ENCODE data around the gene RASSF8. TPM values are rescaled to one million over a fixed set of nuclear protein-coding genes. Genes with fewer than 3 reads are reported as not detected.

Gene RASSF8
- total RNA-seq, 1 donor from 2014 or later: 132 TPM

DNA sequence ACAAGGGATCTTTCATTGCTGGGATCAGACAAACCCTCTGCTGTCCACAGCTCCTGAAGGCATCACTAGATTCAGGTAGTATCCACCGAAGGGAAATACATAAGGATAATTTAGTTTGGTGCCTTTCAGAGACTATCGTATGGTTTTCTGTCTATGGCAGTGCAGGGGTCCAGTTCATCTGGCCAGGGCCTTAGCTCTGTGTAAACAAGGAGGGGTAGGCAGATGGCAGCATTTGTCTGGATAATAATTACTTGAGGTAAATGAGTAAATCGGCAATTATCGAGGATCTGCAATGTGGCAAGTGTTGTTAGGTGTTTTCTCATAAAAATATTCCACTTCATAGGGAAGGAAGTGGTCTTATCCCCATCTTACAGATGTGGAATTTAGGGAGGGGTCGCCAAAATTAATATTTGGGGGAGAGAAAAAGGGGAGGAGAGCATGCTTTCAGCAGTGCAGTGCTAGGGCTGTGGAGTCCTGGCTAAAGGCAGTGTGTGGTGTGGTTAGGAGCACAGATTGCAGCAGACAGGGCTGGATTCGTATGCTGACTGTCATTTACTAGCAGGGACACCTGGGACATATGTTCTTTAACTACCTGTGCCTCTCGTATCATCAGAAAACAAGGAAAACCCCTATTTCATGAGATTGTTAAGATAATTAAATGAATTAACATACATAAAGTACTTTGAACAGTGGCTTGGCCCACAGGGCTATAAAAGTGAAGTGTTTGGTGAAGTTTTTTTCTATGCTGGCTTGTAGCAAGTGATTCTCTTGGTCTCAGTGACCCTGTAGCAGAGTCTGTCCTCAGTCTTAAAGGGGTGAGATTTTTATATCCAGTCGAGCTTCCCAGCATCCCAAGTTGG, 27.1 kb downstream of the RASSF8 start:
- DNase-seq (ENCODE audit: low spot score) (no peak), ATAC-seq (no peak)
- intact Hi-C loops (cut with DNase I): no loop called here

DNA sequence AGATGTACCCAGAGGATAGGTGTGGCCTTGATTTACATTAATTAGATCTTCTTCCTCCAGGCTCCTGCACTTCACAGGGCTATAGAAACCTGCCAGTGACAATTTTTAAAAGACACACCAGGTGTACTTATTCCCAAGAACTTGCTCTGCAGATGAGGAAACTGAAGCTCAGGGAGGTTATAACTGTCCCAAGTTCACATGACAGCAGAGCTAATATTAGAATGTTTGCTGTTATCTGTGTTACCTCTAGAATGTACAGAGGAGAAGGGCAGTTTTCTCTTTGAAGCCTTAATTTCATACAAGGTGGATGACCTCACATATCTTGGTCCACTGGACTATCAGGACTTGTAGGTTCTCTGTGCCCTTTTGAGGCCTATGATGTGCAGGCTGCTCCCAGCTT, 27.7 kb downstream of the RASSF8 start:
- ATAC-seq (no peak), DNase-seq (ENCODE audit: low spot score) (no peak)
- intact Hi-C loops (cut with DNase I): no loop called here

DNA sequence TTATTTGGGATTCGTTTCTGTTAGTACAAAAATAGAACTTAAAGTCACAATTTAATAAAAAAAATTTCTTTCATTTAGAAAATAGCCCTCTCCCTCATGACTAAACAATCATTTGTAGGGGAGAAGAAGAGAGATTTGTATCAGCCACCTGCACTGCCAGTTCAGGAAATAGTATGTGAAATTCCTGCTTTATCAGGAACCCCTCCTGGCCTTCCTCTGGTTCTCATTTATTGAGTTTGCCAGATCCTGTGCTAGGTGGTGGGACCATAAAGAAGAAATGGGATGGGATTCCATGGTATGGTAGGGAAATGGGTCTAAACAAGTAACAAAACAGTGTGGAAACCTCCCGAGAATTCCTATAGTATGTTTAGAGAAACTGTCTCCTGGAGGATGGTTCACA, 30.0 kb downstream of the RASSF8 start:
- ATAC-seq: no peak
- no peak for DNase-seq (ENCODE audit: low spot score)
- intact Hi-C loops (cut with DNase I): no loop called here

DNA sequence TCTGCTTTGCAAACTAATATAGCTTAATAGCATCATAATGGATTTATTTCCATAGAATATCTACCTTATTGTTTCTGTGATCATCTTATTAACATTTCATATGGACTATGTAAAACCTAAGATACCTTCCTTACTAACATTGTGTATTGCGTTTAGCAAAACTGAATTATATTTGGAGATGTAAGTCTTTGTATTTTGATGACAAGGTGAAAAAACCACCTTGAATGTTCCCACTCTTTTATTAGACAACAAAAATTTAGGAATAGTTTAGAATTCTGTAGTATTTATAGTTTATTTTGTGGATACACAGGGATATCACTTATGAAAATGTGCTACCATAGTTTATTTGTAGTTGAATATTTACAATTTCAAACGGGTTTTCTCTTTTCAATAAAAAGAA, 32.0 kb downstream of the RASSF8 start:
- DNase-seq (ENCODE audit: low spot score) (no peak), ATAC-seq (no peak)
- intact Hi-C loops (cut with DNase I): no loop called here

DNA sequence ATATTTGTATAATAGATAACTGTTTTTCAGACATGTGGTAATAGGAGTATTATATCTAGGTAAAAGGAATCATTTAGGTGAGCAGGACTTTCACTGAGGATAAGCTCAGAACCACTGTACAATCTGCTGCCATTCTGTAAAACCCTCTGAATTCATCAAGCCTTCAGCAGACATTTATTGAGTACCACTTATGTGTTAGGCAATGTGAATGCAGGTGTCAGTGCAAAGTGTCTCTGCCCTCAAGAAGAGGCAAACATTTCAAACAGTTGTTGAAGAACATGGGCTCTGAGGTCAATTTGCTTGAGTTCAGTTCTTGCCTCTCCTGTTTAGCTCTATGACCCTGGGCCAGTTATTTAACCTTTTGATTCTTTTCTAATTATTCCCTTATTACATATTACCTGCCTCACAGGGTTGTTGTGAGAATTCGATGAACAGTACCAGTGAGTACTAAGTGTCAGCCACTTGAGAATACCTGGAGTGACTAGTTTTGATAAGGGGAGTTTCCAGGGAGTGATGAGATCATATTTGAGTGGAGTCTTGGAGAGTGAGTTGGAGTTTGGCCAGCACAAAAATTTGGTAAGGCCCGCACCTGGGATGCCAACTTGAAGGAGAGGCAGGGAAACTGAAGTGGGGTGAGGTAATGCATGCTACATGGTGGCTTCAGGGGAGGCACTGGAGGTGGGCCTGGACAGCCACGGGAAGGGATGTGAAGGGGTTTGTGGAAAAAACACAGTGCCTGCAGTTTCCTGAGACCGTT, 33.7 kb downstream of the RASSF8 start:
- ATAC-seq (no peak), DNase-seq (ENCODE audit: low spot score) (no peak)
- intact Hi-C loops (cut with DNase I): no loop called here

DNA sequence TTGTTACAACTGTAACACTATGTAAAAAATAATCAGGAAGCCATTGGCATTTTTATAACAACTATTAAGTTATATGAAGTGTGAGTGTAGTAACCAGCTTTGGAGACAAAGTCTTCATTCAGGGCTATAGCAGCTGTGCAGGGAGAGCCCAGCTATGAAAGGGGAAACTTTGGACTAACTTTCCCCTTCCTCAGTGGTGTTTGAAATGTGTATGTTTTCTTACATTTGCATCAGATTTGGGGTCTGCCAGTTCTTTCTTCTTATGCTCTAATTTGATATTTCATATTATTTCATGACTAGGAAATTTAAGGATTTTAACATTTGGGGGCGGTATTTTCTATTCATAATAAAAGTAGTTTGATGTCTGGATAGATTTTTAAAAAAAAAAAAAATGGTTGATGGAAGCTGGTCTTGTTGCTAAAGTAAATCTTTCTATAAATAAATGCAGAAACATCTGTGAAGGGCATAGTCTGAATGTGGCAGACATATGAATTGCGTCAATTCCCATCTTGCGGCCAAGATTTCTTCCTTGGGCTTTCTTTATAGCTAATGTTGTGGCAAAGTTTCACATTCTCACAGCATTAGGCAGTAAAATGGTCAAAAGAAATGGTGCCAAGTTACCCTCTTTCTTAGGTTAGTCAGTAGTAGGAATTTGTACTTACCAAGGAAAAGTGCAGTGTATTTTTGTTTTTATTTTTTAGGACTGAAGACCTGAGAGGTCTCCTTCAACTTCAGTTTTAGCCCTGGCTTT, 35.6 kb downstream of the RASSF8 start:
- intact Hi-C loops (cut with DNase I): no loop called here
- DNase-seq (ENCODE audit: low spot score): no peak
- no peak for ATAC-seq

DNA sequence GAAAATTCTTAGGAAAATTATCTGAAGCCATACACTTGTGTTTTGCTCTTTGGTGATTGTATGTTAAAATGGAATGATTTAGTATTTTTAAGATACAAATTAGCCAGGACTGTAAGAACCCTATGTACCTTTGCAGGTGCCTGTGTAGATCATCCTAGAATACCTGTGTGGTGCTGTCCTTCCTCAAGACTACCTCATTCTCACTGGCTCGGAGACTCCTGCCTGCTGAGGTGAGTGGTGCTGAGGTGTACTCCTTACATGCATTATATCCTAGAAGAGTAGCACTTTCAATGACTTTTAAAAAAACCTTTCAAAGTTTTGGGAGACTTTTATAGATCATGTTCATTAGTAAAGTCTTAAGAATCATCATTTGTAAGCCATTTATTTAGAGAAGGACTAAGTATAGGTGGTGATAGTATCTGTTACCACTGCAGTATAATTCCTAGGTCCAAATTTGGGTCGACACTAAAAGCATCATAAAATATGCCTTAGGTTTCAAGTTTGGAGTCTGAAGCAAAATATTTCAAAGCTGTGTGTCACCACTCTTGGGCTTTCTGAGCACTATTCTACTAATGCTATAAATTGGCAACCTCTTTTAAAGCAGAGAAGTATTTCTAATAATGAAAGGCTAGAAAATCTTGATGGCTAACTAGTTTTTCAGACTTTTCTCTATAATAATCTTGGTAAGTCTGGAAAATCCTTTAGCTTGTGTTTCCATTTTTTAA, 36.6 kb downstream of the RASSF8 start:
- DNase-seq (ENCODE audit: low spot score) (no peak), ATAC-seq (no peak)
- intact Hi-C loops (cut with DNase I): no loop called here

DNA sequence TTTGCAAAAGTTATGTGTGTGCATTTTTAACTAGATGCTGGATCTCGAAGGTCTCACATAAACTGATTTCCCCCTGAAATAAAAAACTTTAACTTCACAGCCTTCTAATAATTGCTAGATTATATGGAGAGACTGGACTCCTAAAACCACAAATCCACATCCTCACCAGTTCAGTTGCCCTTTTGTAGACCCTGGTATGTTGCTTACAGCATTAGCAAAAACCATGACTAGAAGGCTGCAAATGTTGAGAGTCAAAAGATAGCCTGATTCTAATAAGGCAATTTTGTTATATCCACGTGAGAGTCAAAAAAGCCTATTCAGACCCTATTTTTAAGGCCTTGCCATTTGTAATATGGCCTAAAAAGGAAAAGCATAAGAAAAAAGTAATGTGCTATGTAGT, 37.4 kb downstream of the RASSF8 start:
- no peak for DNase-seq (ENCODE audit: low spot score)
- ATAC-seq: no peak
- intact Hi-C loops (cut with DNase I): no loop called here

DNA sequence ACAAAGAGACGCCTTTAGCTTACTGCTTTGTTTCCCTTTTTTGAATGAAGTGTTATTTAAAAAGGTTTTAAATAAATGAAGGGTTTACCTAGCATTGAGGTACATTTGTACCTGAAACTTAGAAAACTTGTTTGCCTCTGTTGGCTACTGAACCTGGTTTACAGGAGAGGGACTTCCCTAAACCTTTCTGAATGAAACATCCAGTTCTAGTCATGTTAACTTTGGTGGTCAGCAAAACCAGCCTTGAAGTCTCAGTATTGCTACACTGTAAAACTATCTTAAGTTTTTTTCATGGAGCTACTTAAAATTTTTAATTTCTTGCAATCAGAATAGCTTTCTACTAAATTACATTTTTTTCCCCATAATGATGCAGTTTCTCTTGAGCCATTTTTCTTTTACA, 38.2 kb downstream of the RASSF8 start:
- intact Hi-C loops (cut with DNase I): no loop called here
- ATAC-seq: no peak
- DNase-seq (ENCODE audit: low spot score): no peak

DNA sequence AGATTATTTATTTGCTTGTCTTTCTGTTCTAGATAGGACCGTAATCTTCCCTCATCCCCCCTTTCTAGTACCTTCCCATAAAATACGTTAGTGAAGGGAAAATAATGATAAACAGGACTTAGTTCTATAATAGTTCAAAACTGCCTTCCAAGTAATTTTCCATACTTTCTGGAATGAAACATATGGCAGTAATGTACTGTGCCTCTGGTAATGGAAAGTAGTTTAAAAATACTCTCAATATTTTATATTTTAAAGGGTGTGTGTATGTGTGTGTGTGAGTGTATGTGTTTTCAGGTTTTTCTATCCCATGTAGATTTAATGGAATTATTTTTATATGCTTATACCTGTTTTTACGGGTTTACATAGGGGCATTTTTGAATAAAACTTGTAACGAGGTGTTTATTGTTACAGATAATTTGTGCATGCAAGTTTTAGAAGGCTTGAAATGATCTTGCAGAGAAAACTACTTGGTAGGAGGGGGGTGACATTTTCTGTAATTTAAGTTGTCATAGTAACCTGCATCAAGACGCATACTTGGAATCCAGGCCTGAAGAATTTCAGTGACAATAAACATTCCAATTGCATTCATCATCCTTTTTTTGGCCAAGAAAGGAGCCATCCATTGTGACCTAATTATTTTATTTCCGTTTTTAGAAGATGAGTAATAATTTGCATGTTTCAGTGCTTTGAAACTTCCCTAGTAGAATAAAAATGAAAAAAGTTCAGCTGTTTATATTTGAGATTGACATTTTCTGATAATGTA, 38.9 kb downstream of the RASSF8 start:
- intact Hi-C loops (cut with DNase I): no loop called here
- ATAC-seq (peak; percentile 56), DNase-seq (ENCODE audit: low spot score) (no peak)

DNA sequence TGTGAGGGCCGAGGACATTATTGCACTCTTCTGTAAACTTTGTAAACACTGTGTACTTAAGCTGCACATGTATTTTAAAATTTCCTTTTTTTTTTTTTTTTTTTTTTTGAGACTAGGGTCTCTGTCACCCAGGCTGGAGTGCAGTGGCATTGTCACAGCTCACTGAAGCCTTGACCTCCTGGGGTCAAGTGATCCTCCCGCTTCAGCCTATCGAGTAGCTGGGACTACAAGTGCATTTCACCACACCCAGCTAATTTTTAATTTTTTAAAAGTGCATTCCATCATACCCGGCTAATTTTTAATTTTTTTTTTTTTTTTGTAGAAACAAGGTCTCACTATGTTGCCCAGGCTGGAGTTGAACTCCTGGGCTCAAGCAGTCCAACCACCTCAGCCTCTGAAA, 42.4 kb downstream of the RASSF8 start:
- DNase-seq (ENCODE audit: low spot score) (no peak), ATAC-seq (no peak)
- intact Hi-C loops (cut with DNase I): no loop called here

DNA sequence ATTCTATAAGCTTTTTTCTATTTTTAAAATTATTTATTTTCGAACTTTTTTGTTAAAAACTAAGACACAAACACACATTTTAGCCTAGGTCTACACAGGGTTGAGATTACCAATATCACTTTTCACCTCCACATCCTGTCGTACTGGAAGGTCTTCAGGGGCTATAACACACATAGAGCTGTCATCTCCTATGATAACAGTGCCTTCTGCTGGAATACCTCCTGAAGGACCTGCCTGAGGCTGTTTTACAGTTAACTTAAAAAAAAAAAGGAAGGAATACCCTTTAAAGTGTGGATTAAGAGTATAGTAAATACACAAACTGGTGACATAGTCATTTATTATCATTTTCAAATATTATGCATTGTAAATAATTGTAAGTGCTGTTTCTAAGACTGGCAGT, 43.0 kb downstream of the RASSF8 start:
- intact Hi-C loops (cut with DNase I): no loop called here
- ATAC-seq: no peak
- DNase-seq (ENCODE audit: low spot score): no peak

DNA sequence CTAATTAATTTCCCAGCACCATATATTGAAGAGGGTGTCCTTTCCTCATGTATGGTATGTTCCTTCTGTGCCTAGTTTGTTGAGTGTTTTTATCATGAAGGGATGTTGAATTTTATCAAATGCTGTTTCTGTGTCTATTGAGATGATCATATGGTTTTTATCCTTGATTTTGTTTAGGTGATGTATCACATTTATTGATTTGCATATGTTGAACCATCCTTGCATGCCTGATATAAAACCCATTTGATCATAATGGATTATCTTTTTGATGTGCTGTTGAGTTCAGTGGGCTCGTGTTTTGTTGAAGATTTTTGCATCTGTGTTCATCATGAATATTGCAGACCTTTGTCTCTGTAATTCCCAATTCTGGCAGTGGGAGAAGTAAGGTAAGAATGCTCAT, 44.6 kb downstream of the RASSF8 start:
- intact Hi-C loops (cut with DNase I): no loop called here
- ATAC-seq (no peak), DNase-seq (ENCODE audit: low spot score) (no peak)

DNA sequence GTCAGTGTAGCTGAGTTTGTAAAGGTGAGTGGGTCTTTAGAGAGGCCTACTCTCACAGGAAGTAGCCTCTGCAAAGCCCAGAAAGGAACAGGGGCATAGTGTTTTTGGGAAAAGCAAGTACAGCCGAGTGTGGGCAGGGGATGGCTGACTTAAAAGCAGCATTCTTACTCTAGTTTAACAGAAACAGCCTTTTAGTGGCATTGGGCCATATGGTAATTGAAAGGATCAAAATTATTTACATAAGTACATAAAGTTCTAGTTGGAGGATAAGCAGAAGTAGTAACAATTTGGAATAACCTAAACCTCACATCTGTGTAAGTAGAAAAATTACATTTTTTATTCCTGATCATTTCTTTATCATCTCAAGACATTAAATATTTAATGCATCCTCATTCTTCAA, 49.1 kb downstream of the RASSF8 start:
- ATAC-seq (no peak), DNase-seq (ENCODE audit: low spot score) (no peak)
- intact Hi-C loops (cut with DNase I): no loop called here

DNA sequence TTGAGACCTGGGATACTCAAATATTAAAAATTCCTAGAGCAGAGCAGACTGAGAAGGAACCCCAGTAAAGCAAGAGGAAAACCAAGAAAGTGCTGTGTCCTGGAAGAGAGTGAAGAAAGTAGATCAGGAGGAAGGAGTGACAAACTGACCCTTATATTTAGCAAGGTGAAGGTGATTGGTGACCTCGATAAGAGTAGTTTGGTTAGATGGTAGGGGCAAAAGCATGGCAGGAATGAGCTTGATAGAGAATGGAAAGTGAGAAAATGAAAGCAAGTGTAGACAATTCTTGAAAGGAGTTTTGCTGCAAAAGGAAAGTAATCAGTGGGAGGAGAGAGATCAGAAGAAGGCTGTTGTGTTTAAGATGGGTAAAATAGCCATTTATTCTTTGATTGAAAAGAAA, 51.1 kb downstream of the RASSF8 start:
- no peak for ATAC-seq
- intact Hi-C loops (cut with DNase I): no loop called here
- no peak for DNase-seq (ENCODE audit: low spot score)

DNA sequence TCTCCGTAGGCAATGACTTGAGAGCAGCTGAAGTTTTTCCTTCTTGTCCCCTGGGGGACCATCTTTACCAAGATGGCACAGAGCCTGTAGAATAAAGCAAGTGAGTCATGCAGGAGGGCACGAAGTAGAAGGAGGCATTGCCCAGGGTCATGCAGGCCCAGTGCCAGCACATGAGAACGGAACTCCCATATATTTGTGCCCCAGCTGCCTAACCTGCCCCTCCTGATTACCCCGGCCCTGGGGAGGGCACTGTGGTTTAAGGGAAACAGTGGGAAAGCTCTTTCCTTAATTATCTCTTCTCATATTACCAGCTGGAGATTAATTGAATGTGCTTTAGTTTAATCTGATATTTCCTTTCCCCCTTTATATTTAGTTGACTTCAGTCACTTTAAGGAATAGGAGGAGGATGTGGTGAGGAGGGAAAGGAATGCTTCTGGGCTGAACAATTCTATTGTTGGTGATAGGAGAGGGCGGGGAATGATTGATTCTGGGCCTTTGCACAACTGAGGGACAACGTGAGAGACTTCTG, 51.9 kb downstream of the RASSF8 start:
- ATAC-seq (peak; percentile 53), DNase-seq (ENCODE audit: low spot score) (no peak)
- intact Hi-C loops (cut with DNase I): no loop called here

DNA sequence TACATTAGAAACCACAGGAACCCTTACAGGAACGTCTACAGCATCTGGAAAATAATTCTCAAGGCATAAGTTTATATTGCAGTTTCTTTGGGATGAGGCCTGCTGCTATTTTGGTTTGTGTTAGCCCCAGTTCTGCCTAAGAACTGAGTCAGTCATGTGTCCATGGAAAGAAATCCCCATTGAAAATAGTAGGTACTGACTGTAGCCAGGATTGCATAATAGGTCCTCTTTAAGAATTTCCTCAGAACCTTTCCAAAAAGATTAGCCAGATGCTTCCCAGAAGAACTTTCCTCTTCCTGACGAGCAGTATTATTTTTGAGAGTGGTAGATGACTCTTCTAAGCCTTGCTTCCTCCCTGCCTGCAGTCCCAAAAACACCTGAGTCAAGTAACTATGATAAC, 52.6 kb downstream of the RASSF8 start:
- intact Hi-C loops (cut with DNase I): no loop called here
- DNase-seq (ENCODE audit: low spot score): no peak
- peak; percentile 96 for ATAC-seq

DNA sequence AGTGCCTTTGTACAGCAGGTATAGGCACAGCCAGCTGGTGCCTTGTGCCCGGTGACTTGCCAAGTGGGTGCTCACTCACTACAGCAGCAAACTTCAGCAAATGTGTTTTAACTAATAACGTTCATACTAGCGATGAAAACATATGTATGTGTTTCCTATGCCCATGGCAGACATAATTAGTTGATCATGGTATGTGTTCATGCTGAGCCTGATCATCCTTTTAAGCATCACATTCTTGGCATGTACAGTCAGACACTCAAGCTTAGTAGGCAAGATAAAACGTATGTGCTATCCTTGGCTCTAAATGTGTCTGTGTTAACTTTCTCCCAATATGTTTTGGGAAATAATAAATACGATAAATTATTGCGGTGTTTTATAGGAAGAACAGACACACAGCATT, 55.6 kb downstream of the RASSF8 start:
- intact Hi-C loops (cut with DNase I): no loop called here
- DNase-seq (ENCODE audit: low spot score) (no peak), ATAC-seq (no peak)

All from sciatic nerve (tissue), 2 donors.